ENCODE measurements around the gene PRDM7. TPM values are rescaled to one million over a fixed set of nuclear protein-coding genes. Genes with fewer than 3 reads are reported as not detected.

Gene PRDM7
- total RNA-seq, 4 donors from 2014 or later, result not detected

DNA sequence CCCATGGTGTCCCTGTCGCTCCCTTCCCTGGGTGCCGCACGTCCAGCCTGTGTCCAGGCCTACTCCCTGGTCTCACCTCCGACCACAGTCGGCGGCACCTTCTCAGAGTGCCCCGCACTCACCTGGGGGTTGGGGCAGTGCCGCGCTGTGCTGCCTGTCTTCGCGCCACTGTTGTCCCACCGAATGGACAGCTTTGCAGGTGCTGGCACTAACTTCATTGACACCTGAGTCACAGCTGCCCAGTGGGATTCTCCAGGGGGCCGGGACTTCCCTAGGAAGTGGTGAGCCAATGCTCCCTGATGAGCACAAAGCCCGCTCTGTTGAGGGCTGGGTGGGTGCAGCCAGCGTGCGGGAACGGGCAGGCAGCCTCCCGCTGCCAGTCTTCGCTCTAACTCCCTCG, 33.6 kb downstream of the PRDM7 start:
- no peak for TF ChIP-seq POLR2AphosphoS5 (IDR thresholded peaks at IDR 0.05)
- TF ChIP-seq EP300 (IDR thresholded peaks at IDR 0.05), result no peak
- no peak for TF ChIP-seq POLR2A (IDR thresholded peaks at IDR 0.05)
- TF ChIP-seq, protein P1, sequence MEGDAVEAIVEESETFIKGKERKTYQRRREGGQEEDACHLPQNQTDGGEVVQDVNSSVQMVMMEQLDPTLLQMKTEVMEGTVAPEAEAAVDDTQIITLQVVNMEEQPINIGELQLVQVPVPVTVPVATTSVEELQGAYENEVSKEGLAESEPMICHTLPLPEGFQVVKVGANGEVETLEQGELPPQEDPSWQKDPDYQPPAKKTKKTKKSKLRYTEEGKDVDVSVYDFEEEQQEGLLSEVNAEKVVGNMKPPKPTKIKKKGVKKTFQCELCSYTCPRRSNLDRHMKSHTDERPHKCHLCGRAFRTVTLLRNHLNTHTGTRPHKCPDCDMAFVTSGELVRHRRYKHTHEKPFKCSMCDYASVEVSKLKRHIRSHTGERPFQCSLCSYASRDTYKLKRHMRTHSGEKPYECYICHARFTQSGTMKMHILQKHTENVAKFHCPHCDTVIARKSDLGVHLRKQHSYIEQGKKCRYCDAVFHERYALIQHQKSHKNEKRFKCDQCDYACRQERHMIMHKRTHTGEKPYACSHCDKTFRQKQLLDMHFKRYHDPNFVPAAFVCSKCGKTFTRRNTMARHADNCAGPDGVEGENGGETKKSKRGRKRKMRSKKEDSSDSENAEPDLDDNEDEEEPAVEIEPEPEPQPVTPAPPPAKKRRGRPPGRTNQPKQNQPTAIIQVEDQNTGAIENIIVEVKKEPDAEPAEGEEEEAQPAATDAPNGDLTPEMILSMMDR (IDR thresholded peaks at IDR 0.05), result no peak
- Histone ChIP-seq H3K27me3 (peaks cover 22% of the 10 kb centered on the region), H3K4me3 (no peak overlapping the region), H3K36me3 (peaks cover 0 to 23% of the 10 kb centered on the region in 2 donors), H3K9me3 (no peaks in the 10 kb centered on the region), H3K4me1 (peaks cover 0 to 20% (median 12%) of the 10 kb centered on the region in 3 donors), H3K27ac (no peak overlapping the region)
- 88 to 90% methylated on average over 4 to 6 of the region's 20 CpGs for WGBS, 2 donors (ENCODE audit: low coverage in 1 of 2)
- ATAC-seq, result no peak

DNA sequence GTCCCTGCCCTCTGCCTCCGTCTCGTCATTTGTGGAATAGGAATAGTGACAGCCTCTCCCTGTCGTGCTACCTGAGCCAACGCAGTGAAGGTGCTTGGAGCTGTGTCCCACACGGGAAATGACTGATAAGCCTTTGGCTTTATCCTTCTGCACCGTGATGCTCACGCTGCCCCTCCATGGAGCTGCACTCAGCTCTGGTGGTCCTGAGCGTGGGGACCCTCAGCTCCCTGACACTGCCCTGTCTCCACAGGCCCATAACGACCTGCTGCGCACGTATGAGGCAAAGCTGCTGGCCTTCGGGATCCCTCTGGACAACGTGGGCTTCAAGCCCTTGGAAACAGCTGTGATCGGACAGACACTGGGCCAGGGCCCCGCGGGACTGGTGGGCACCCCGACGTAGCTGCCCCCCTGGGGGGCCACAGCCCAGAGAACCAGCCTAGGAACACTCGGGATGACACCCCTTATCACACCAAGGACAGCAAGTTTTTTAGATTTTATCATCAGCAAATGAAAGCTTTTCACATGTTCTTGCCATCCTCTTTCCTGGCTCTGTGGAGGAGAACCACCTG, 34.1 kb downstream of the PRDM7 start:
- H3K4me3 ChIP-seq, result no peak overlapping the region
- WGBS, 2 donors (ENCODE audit: low coverage in 1 of 2), result 70 to 77% methylated on average over 2 to 6 of the region's 19 CpGs
- peaks cover 0 to 17% (median 12%) of the 10 kb centered on the region in 3 donors for H3K4me1 ChIP-seq
- ATAC-seq, result no peak
- no peak overlapping the region for H3K27ac ChIP-seq
- TF ChIP-seq, protein P1 (IDR thresholded peaks at IDR 0.05), result no peak
- peaks cover 20% of the 10 kb centered on the region for H3K27me3 ChIP-seq
- H3K36me3 ChIP-seq, result peaks cover 0 to 28% of the 10 kb centered on the region in 2 donors
- no peaks in the 10 kb centered on the region for H3K9me3 ChIP-seq

DNA sequence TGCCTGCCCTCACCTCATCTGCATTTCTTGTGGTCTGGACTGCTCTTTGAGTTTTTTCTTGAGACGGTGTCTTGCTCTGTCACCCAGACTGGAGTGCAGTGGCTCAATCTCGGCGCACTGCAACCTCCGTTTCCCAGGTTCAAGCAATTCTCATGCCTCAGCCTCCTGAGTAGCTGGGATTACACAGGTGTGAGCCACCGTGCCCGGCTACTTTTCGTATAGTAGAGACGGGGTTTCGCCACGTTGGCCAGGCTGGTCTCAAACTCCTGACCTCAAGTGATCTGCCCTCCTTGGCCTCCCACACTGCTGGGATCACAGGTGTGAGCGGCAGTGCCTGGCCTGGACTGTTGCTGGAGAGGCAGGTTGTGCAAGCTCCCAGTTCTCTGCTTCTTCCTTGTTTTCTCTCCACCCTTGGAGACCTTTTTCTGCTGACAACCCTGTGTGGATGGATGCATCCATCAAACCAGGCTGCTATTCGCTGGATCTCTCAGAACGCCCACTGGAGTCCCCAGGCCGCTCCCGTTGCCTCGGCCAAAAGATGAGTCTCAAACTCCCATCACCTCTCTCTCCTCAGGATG, 35.1 kb downstream of the PRDM7 start:
- no peak overlapping the region for H3K27ac ChIP-seq
- H3K9me3 ChIP-seq, result no peaks in the 10 kb centered on the region
- peaks cover 0 to 38% of the 10 kb centered on the region in 2 donors for H3K36me3 ChIP-seq
- peaks cover 0 to 9% (median 7%) of the 10 kb centered on the region in 3 donors for H3K4me1 ChIP-seq
- ATAC-seq, result no peak
- H3K4me3 ChIP-seq, result no peak overlapping the region
- TF ChIP-seq EP300 (IDR thresholded peaks at IDR 0.05) (no peak), POLR2AphosphoS5 (IDR thresholded peaks at IDR 0.05) (no peak), POLR2A (IDR thresholded peaks at IDR 0.05) (no peak)
- TF ChIP-seq, protein P1 (IDR thresholded peaks at IDR 0.05), result no peak
- 79 to 94% methylated on average over 6 to 7 of the region's 16 CpGs for WGBS, 2 donors (ENCODE audit: low coverage in 1 of 2)
- peaks cover 12% of the 10 kb centered on the region for H3K27me3 ChIP-seq

DNA sequence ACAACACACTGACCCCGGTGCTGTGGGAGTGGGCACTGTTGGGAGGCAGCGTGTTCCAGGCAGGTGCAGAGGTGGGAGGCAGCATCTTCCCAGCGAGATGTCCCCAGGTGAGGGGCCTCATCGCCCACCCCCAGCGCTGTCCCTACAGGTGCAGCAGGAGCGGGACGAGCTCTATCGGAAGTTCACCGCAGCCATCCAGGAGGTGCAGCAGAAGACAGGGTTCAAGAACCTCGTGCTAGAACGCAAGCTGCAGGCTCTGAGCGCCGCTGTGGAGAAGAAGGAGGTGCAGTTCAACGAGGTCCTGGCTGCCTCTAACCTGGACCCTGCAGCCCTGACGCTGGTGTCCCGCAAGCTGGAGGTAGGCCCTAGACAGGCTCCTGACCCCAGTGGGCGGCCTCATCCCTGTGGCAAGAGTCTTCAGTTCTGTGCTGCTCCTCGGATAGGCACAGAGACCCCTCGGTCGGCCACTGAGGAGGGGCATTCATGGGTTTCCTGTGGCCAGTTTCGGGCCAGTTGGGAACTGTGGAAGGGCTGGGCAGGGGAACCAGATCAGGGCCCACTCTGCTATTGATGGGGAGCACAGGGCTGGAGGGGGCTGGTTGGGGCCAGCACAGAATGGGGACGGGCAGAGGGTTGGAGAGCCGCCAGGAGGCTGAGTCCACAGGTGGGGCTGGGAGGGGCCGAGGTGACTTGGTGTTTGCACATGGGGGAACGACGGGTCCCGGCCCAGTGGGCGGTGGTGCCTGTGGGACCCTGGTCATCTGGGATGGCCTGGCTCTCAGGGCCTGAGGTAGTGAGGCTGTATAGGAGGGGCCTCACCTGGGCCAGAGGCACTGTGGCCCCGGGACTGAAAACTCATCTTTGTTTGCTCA, 36.7 kb downstream of the PRDM7 start:
- Histone ChIP-seq H3K4me3 (no peak overlapping the region), H3K27me3 (no peaks in the 10 kb centered on the region), H3K36me3 (peaks cover 0 to 54% of the 10 kb centered on the region in 2 donors), H3K27ac (no peak overlapping the region), H3K9me3 (no peaks in the 10 kb centered on the region), H3K4me1 (no peaks in the 10 kb centered on the region)
- no peak for ATAC-seq
- TF ChIP-seq EP300 (IDR thresholded peaks at IDR 0.05) (no peak), POLR2A (IDR thresholded peaks at IDR 0.05) (no peak), POLR2AphosphoS5 (IDR thresholded peaks at IDR 0.05) (no peak)
- TF ChIP-seq, protein P1 (IDR thresholded peaks at IDR 0.05), result no peak
- WGBS, 2 donors (ENCODE audit: low coverage in 1 of 2), result 67 to 87% methylated on average over 1 to 3 of the region's 29 CpGs

Measured in gastroesophageal sphincter (tissue), 4 donors.